GM21529 (cell line): ENCODE data around the gene ATP2B2.

Experiments
- ATAC-seq: cut with Tn5 transposase; IDR thresholded peaks from one replicate; pipeline ENCODE4 v1.9.1; 2021; ENCODE audit not compliant: unreplicated experiment

Gene ATP2B2

GRCh38 chr3:10471054-10471688, 34.2 kb downstream of the ATP2B2 start:
- no peak for ATAC-seq

- no peak for ATAC-seq
Observed at GRCh38 chr3:10470120-10471053, 35.0 kb downstream of the ATP2B2 start.

- no peak for ATAC-seq
Observed at GRCh38 chr3:10469441-10470119, 35.8 kb downstream of the ATP2B2 start.

DNA sequence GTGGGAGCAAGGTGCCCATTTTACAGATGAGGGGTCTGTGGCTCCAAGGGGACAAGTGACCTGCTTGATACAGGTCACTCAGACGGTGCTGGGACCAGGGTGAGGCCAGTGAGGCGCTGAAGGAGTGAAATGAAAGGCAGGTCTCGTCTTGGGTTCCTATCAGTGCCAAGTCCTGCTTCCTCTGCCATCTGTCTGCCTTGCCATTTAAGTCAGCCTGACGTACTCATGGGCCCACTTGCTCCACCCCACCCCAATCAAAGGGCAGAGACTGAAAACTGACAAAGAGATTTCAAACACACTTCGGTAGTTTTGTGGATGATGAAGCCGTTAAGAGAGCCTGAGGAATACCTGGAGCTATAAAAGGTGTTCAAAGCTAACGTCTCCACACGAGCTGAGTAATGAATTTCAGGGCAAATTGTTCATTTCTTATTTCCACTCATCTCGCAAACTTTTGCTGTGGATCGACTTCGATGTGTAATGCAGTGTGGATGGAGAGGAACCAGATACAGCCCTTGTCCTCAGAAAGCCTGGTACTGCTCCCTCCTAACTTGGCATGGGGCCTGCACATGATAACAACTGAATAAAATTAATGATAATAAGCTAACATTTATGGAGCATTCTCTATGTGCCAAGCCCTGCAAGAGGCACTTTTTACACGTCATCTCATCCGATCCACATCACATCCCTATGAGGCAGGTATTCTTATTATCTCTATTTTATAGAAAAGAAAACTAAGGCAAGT, 36.6 kb downstream of the ATP2B2 start:
- no peak for ATAC-seq

DNA sequence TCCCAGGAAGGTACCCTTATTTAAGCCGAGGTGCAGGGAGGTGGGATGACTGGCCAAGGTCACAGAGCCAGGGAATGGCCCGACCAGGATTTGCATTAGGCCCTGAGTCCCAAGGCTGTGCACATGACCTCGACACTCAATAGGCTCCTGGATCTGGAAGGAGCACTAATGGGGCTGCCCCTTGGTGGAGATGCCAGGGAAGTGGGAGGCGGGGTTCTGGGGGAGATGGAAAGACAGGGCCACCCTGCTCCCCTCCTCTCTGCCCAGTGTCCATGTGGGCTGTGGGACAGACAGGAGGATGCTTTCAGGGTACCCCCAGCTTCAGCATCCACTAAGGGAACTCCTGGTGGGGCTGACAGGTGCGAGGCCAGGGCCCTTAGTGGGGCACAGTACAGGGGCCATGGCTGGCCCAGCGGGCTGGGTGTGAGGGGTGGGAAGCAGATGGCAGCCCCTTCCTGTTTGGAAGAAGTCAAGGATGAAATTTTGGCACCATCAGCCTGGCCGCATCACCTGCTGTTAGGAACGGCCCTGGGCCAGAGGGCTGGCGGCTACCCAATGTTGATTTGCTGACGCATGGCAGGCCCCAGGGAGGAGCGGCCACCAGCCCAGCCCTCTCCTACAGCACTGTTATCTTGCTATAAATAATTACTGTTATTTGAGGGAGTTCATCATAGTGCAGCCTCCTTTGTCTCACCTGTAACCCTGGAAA, 37.3 kb downstream of the ATP2B2 start:
- no peak for ATAC-seq

DNA sequence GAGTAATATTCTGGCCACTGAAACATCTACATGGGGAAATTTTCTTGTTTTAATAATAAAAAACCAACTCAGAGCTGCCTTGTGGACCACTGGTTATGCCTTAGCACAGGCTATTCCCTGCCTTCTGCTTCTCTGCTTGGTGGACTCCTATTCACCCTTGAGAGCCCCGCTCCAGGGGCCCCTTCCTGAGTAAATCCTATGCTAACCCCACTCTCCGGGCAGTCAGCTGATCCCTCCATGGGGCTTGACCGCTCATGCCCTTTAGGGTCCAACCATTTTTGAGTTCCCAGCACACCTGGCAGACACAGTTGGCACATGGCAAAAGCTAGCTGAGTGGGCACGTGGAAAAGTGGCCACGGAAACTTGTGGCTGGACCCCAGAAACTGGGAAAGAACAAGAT, 38.2 kb downstream of the ATP2B2 start:
- no peak for ATAC-seq

- no peak for ATAC-seq
Observed at GRCh38 chr3:10466186-10466585, 39.2 kb downstream of the ATP2B2 start.

- no peak for ATAC-seq
Observed at GRCh38 chr3:10465161-10465560, 40.2 kb downstream of the ATP2B2 start.

GRCh38 chr3:10463533-10464434, 41.6 kb downstream of the ATP2B2 start:
- ATAC-seq, result no peak

DNA sequence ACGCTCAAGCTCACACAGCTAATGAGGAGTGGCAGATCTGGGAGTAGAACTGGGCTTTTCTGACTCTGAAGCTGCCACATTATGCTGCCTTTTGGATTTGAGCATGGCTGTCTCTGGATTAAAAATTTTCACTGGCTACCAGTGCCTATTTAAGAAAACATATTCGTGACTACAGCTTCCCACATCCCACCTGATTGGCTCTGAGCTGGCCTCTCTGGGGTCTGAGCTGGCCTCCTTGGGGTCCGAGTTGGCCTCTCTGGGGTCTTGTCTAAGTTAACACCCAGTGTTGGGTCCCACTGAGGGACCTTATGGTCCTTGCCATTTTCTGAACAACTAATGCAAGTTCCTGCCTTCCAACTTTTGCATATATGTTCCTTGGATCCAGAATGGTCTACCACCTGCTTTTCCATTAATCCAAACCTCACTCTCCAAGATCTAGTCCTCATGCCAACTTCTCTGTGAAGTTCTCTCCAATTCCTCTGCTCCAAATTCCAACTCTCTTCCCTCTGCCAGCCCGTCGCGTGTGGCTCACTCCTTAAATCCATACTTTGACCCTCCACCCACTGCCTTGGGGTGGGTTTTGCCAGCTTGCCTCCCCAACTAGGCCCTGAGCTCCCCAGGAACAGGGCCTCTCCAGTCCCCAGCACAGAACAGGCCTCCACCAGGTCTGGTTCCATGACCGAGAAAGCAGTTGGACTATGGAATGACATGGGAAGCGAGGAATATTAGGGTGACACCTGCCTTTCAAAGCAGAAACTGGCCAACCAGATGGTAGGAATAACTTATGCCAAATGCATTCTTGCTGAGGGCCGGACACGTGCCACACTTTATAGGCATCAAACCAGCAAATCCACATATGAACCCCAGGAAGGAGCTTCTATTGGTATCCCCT, 42.5 kb downstream of the ATP2B2 start:
- no peak for ATAC-seq

- ATAC-seq, result no peak
Observed at GRCh38 chr3:10460951-10461545, 44.3 kb downstream of the ATP2B2 start.

DNA sequence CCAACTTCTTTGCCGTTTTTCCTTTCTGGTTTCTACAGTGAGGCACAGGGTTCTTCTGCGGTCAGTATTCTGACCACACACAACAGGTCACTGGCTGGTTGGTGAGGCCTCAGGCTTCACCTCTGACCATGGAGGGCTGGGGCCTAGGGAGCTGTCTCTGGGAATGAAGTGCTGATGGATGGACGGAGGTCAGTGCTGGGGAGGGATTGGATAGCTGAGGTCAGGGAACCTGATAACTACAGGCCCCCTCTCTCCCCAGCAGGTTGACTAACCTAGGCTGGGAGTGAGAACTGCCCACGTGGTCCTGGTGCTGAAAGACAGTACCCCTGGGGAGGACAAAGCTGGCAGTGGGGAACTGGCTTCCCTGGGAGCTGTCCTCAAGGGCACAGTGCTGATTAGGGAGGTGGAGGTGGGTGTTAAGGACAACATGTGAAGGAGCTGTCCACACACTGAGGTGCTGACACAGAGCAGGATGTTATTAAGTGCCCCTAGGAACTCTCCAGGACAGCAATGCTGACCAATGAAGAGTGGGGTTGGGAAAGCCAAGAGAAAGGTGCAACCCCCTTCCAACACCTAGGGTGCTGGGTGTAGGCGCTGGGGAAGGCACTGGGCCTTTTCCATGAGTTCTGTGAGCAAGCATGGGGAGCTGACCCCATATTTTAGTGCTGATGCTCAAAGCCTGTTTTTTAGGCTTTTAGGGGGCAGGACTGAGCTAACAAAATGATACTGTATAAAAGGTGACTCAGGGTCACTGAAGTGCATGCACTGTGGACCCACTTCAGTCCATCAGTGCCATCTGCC, 45.2 kb downstream of the ATP2B2 start:
- no peak for ATAC-seq

GRCh38 chr3:10457560-10457959, 47.8 kb downstream of the ATP2B2 start:
- peak; percentile 57 for ATAC-seq

GRCh38 chr3:10456981-10457380, 48.4 kb downstream of the ATP2B2 start:
- ATAC-seq, result no peak

GRCh38 chr3:10455545-10455914, 49.9 kb downstream of the ATP2B2 start:
- no peak for ATAC-seq

GRCh38 chr3:10454907-10455544, 50.4 kb downstream of the ATP2B2 start:
- no peak for ATAC-seq
